Hepatocyte (in vitro differentiated cells): ENCODE results near the gene TCEA2. TPM values are rescaled to one million over a fixed set of nuclear protein-coding genes. Genes with fewer than 3 reads are reported as not detected.

Source experiments
- DNase-seq: peaks from one replicate; pipeline ENCODE4 v3.0.0-alpha.2; 2016; ENCODE audit warnings: low spot score
- H2AFZ ChIP-seq: fragments of 200-600 bp; sonication (generic); 2 replicates; pipeline ENCODE4 v1.6.0; 2016; ENCODE audit warnings: antibody characterized with exemption, mild to moderate bottlenecking
- H3K27ac ChIP-seq: fragments of 200-600 bp; sonication (generic); 2 replicates; pipeline ENCODE4 v1.5.1; 2016; ENCODE audit warnings: mild to moderate bottlenecking
- H3K27me3 ChIP-seq: fragments of 200-600 bp; sonication (generic); 2 replicates; pipeline ENCODE4 v1.6.1; 2016
- H3K36me3 ChIP-seq: fragments of 200-600 bp; sonication (generic); replicated peaks from 2 replicates; pipeline ENCODE4 v1.5.1; 2016; ENCODE audit warnings: low read depth; ENCODE audit not compliant: insufficient read depth
- H3K4me1 ChIP-seq: fragments of 200-600 bp; sonication (generic); 2 replicates; pipeline ENCODE4 v1.5.1; 2016; ENCODE audit warnings: mild to moderate bottlenecking, moderate library complexity; ENCODE audit not compliant: insufficient read depth
- H3K4me2 ChIP-seq: fragments of 200-600 bp; sonication (generic); 2 replicates; pipeline ENCODE4 v1.6.0; 2016
- H3K4me3 ChIP-seq: fragments of 200-600 bp; sonication (generic); 2 replicates; pipeline ENCODE4 v1.5.1; 2016; ENCODE audit warnings: mild to moderate bottlenecking
- H3K79me2 ChIP-seq: fragments of 200-600 bp; sonication (generic); 2 replicates; pipeline ENCODE4 v1.6.0; 2017; ENCODE audit warnings: mild to moderate bottlenecking
- H3K9me2 ChIP-seq: fragments of 200-600 bp; sonication (generic); replicated peaks from 2 replicates; pipeline ENCODE4 v1.6.0; 2017; ENCODE audit warnings: mild to moderate bottlenecking; ENCODE audit not compliant: insufficient read depth
- H3K9me3 ChIP-seq: fragments of 200-600 bp; sonication (generic); 2 replicates; pipeline ENCODE4 v1.5.1; 2016; ENCODE audit warnings: low read depth, mild to moderate bottlenecking
- H4K20me1 ChIP-seq: fragments of 200-600 bp; sonication (generic); 2 replicates; pipeline ENCODE4 v1.6.0; 2016; ENCODE audit warnings: mild to moderate bottlenecking; ENCODE audit not compliant: insufficient read depth, poor library complexity, severe bottlenecking
- CTCF ChIP-seq: fragments of 200-600 bp; sonication (generic); IDR thresholded peaks from 2 replicates; pipeline ENCODE4 v1.5.1; 2016; ENCODE audit warnings: antibody characterized with exemption, mild to moderate bottlenecking; ENCODE audit not compliant: poor library complexity
- EZH2 ChIP-seq: fragments of 200-600 bp; sonication (generic); IDR thresholded peaks from 2 replicates; pipeline ENCODE4 v1.6.1; 2016; ENCODE audit warnings: antibody characterized with exemption, mild to moderate bottlenecking, borderline replicate concordance
- EZH2phosphoT487 ChIP-seq: fragments of 200-600 bp; sonication (generic); IDR thresholded peaks from one replicate; pipeline ENCODE4 v1.6.1; 2018; ENCODE audit warnings: antibody characterized with exemption, mild to moderate bottlenecking, low read depth, moderate library complexity; ENCODE audit not compliant: unreplicated experiment, severe bottlenecking
- WGBS: methylation state at CpG from one replicate; pipeline ENCODE4 v1.1.6; 2016; ENCODE audit warnings: low lambda C conversion rate; ENCODE audit errors: missing lambda C conversion rate; 5-methylcytosine and 5-hydroxymethylcytosine counted together
- polyA plus RNA-seq: library from polyadenylated mRNA; unstranded; fragments of >200 nt; fragmentation: Nextera tagmentation; extraction: Ambion mirVana; gene quantifications from 2 replicates; pipeline ENCODE4 v1.2.1, GENCODE V29; 2016
- total RNA-seq: library from RNA; depleted of rRNA; stranded (reverse); fragments of >200 nt; gene quantifications from 2 replicates; pipeline ENCODE4 v1.2.3, GENCODE V29; 2014

TCEA2 gene
- total and polyA plus RNA-seq, 2 experiments from 2014 or later = 26.0 to 74.2 TPM

- peaks cover 14% of the 10 kb centered on the region for H4K20me1 ChIP-seq
- TF ChIP-seq EZH2 (no peak), CTCF (no peak), EZH2phosphoT487 (no peak)
- no peak for DNase-seq
- no peak within 1 kb of the TSS for H3K27ac ChIP-seq
- no peaks in the 10 kb centered on the region for H3K36me3 ChIP-seq
- H2AFZ ChIP-seq = no peak within 1 kb of the TSS
- H3K9me3 ChIP-seq = no peaks in the 10 kb centered on the region
- H3K4me3 ChIP-seq = no peak within 1 kb of the TSS
- 68% methylated on average over 9 of the region's 10 CpGs for WGBS
- peaks cover 17% of the 10 kb centered on the region for H3K4me1 ChIP-seq
- no peak within 1 kb of the TSS for H3K4me2 ChIP-seq
- no peaks in the 10 kb centered on the region for H3K9me2 ChIP-seq
- H3K79me2 ChIP-seq = no peaks in the 10 kb centered on the region
- peaks cover 30% of the 10 kb centered on the region for H3K27me3 ChIP-seq
Observed at GRCh38 chr20:64035933-64036345, 27.1 kb upstream of the TCEA2 start, which contains the start of gene C20orf204. C20orf204 (plus strand) TSS chr20:64036182; CDS start chr20:64036324, 142 bp downstream.

GRCh38 chr20:64036346-64037198 lies 26.4 kb upstream of the TCEA2 start:
- H3K9me3 ChIP-seq = no peaks in the 10 kb centered on the region
- no peak for DNase-seq
- no peaks in the 10 kb centered on the region for H3K79me2 ChIP-seq
- no peaks in the 10 kb centered on the region for H3K9me2 ChIP-seq
- H3K4me1 ChIP-seq = peaks cover 21% of the 10 kb centered on the region
- H3K4me3 ChIP-seq = no peak overlapping the region
- H4K20me1 ChIP-seq = peaks cover 10% of the 10 kb centered on the region
- TF ChIP-seq EZH2 (no peak), CTCF (no peak), EZH2phosphoT487 (no peak)
- peaks cover 35% of the 10 kb centered on the region for H3K27me3 ChIP-seq
- H3K27ac ChIP-seq = no peak overlapping the region
- no peak overlapping the region for H3K4me2 ChIP-seq
- no peak overlapping the region for H2AFZ ChIP-seq
- no peaks in the 10 kb centered on the region for H3K36me3 ChIP-seq
- 71% methylated on average over 17 of the region's 17 CpGs for WGBS

- peaks cover 27% of the 10 kb centered on the region for H3K4me1 ChIP-seq
Observed at GRCh38 chr20:64037199-64037497, 25.9 kb upstream of the TCEA2 start.

More at GRCh38 chr20:64037199-64037497, 25.9 kb upstream of the TCEA2 start:
- no peak for TF ChIP-seq EZH2phosphoT487
- no peak for TF ChIP-seq EZH2
- TF ChIP-seq CTCF = no peak
- no peak overlapping the region for H3K4me3 ChIP-seq
- H3K4me2 ChIP-seq = no peak overlapping the region
- H3K79me2 ChIP-seq = no peaks in the 10 kb centered on the region
- H3K27me3 ChIP-seq = peaks cover 41% of the 10 kb centered on the region
- no peak for DNase-seq
- peaks cover 10% of the 10 kb centered on the region for H4K20me1 ChIP-seq
- no peaks in the 10 kb centered on the region for H3K9me3 ChIP-seq
- no peak overlapping the region for H3K27ac ChIP-seq
- no peaks in the 10 kb centered on the region for H3K36me3 ChIP-seq
- H3K9me2 ChIP-seq = no peaks in the 10 kb centered on the region
- WGBS = 81% methylated on average over 3 of the region's 3 CpGs
- no peak overlapping the region for H2AFZ ChIP-seq
